ENCODE results near the gene NCCRP1. TPM values are rescaled to one million over a fixed set of nuclear protein-coding genes. Genes with fewer than 3 reads are reported as not detected.

The NCCRP1 gene
- total RNA-seq, 6 experiments from 2014 or later: not detected

DNA sequence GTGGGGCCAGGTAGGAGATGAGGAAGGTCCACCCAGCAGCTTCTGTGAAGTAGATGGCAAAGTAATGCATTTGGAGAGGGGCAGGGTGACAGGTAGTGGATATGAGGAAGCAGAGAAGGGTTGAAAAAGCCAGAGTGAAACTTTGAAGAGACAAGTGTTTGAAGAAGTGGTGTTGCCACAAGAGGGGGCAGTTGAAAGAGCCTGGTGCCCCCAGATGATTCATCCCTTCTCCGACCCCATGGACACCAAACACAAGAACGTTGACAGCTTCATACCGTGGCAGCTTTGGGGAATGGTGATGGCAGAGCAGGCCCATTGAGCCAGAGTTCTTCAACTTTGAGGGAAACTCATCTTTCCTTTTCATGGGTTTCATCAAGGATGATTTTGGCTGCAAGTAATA, 28.1 kb downstream of the NCCRP1 start:
- Mint-ChIP-seq H3K36me3 (ENCODE audit: low read depth) (no peaks in the 10 kb centered on the region), H3K9me3 (peaks cover 4% of the 10 kb centered on the region; the same call in 1 of the 2 replicates), H3K27me3 (ENCODE audit: insufficient read depth) (peaks cover 35% of the 10 kb centered on the region), H3K4me1 (ENCODE audit: low read depth) (no peaks in the 10 kb centered on the region), H3K4me3 (no peak overlapping the region), H3K27ac (no peak overlapping the region)
- TF ChIP-seq CTCF (IDR thresholded peaks at IDR 0.05): no peak
- DNase-seq: no peak

GRCh38 chr19:39230096-39230764, 33.5 kb downstream of the NCCRP1 start:
- H3K36me3 Mint-ChIP-seq (ENCODE audit: low read depth): no peaks in the 10 kb centered on the region
- no peak for DNase-seq
- H3K27ac Mint-ChIP-seq: no peak overlapping the region
- TF ChIP-seq CTCF (IDR thresholded peaks at IDR 0.05): no peak
- no peaks in the 10 kb centered on the region for H3K4me1 Mint-ChIP-seq (ENCODE audit: low read depth)
- peaks cover 19% of the 10 kb centered on the region for H3K27me3 Mint-ChIP-seq (ENCODE audit: insufficient read depth)
- H3K9me3 Mint-ChIP-seq: no peaks in the 10 kb centered on the region; the same call in 1 of the 2 replicates
- H3K4me3 Mint-ChIP-seq: no peak overlapping the region

DNA sequence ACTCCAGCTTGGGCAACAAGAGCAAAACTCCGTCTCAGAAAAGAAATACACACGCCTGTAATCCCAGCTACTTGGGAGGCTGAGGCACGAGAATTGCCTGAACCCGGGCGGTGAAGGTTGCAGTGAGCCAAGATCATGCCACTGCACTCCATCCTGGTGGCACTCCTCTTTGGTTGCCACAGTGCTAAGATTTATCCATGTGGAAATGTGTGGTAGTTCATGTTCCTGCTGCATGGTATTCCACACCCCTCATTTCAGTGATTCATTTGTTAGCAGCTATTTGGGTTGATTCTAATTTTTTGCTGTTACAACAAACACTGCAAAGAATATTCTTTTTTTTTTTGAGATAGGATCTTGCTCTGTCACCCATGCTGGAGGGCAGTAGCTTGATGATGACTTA, 35.9 kb downstream of the NCCRP1 start:
- Mint-ChIP-seq H3K36me3 (ENCODE audit: low read depth) (no peaks in the 10 kb centered on the region), H3K4me1 (ENCODE audit: low read depth) (peaks cover 4% of the 10 kb centered on the region; the same call in 1 of the 2 replicates), H3K4me3 (no peak overlapping the region), H3K9me3 (no peaks in the 10 kb centered on the region; the same call in 1 of the 2 replicates), H3K27me3 (ENCODE audit: insufficient read depth) (peaks cover 24% of the 10 kb centered on the region), H3K27ac (no peak overlapping the region)
- DNase-seq: no peak
- peak; percentile 6; the same call in 1 of the 2 replicates for TF ChIP-seq CTCF (IDR thresholded peaks at IDR 0.05)

GRCh38 chr19:39236527-39236926, 39.8 kb downstream of the NCCRP1 start:
- DNase-seq: no peak
- no peaks in the 10 kb centered on the region for H3K36me3 Mint-ChIP-seq (ENCODE audit: low read depth)
- H3K4me1 Mint-ChIP-seq (ENCODE audit: low read depth): peaks cover 6% of the 10 kb centered on the region; the same call in 1 of the 2 replicates
- no peak overlapping the region for H3K4me3 Mint-ChIP-seq
- no peak overlapping the region for H3K27ac Mint-ChIP-seq
- no peaks in the 10 kb centered on the region for H3K9me3 Mint-ChIP-seq
- no peak for TF ChIP-seq CTCF (IDR thresholded peaks at IDR 0.05)
- peaks cover 32% of the 10 kb centered on the region; the same call in 1 of the 2 replicates for H3K27me3 Mint-ChIP-seq (ENCODE audit: insufficient read depth)

- Mint-ChIP-seq H3K9me3 (no peaks in the 10 kb centered on the region), H3K4me3 (no peak overlapping the region; the same call in 1 of the 2 replicates), H3K27ac (no peak overlapping the region), H3K36me3 (ENCODE audit: low read depth) (no peaks in the 10 kb centered on the region), H3K27me3 (ENCODE audit: insufficient read depth) (peaks cover 29% of the 10 kb centered on the region; the same call in 1 of the 2 replicates), H3K4me1 (ENCODE audit: low read depth) (peaks cover 6% of the 10 kb centered on the region; the same call in 1 of the 2 replicates)
- no peak for DNase-seq
- no peak for TF ChIP-seq CTCF (IDR thresholded peaks at IDR 0.05)
Observed at GRCh38 chr19:39237200-39238184, 40.7 kb downstream of the NCCRP1 start.

All from HFFc6 (cell line).